HepG2 (cell line): Measurements from ENCODE around the gene WDR35. TPM values are rescaled to one million over a fixed set of nuclear protein-coding genes. Genes with fewer than 3 reads are reported as not detected.

ENCODE experiments used
- ATAC-seq: fragments of 200-7000 bp; cut with Tn5 transposase; 3 replicates; pipeline ENCODE4 v1.9.1; 2020; ENCODE audit warnings: mild to moderate bottlenecking, moderate library complexity
- BruUV-seq: library from RNA; stranded (reverse); fragments of 400-500 nt; replicated peaks from 2 replicates; lab custom pipeline; 2021; lab: Mats Ljungman, UMichigan
- CTCF ChIA-PET: fragments of 300-600 bp; formaldehyde crosslinking; extraction: SDS; loops from one replicate; lab custom pipeline; 2021; ENCODE audit warnings: low total read pairs, inconsistent platforms, low intra/inter-chr PET ratio; lab: Yijun Ruan, JAX
- POLR2A ChIA-PET: fragments of 350-600 bp; sonication (Branson Sonifier 250); formaldehyde crosslinking; loops from one replicate; lab custom pipeline; 2020; ENCODE audit warnings: antibody characterized with exemption, inconsistent platforms; lab: Yijun Ruan, JAX
- DNase-seq: peaks from one replicate; pipeline ENCODE4 v3.0.0-alpha.2; 2015; ENCODE audit warnings: low spot score
- FAIRE-seq: peaks from 3 replicates; lab custom pipeline; 2011; peaks lifted over from hg19 to GRCh38; lab: Jason Lieb, UNC
- H2AFZ ChIP-seq: one replicate; pipeline ENCODE4 v1.6.1; 2011; ENCODE audit warnings: low read length, inconsistent platforms
- H3K27ac ChIP-seq: fragments of 300-600 bp; 3 replicates; pipeline ENCODE4 v1.8.0; 2011; ENCODE audit warnings: mixed run types, mild to moderate bottlenecking, mixed read lengths, low read length, inconsistent platforms; ENCODE audit not compliant: insufficient read depth; ENCODE audit errors: extremely low read length
- H3K27me3 ChIP-seq, 2 experiments: fragments of 200-600 bp in 1 of 2; 2 replicates in 1 of 2; 3 replicates in 1 of 2; pipeline versions ENCODE4 v1.6.0 to v1.8.0; 2011; ENCODE audit warnings: low read length in 2 of 2, mild to moderate bottlenecking in 2 of 2, moderate library complexity in 2 of 2, inconsistent platforms in 1 of 2; ENCODE audit not compliant: insufficient read depth in 2 of 2, control insufficient read depth in 1 of 2
- H3K36me3 ChIP-seq, 2 experiments: fragments of 200-600 bp in 1 of 2; replicated peaks in 1 of 2; 2 replicates in 1 of 2; 3 replicates in 1 of 2; pipeline versions ENCODE4 v1.5.1 to v1.8.0; 2011; ENCODE audit warnings: low read length in 2 of 2, inconsistent platforms in 1 of 2; ENCODE audit not compliant: insufficient read depth in 2 of 2, control insufficient read depth in 1 of 2
- H3K4me1 ChIP-seq: 2 replicates; pipeline ENCODE4 v1.5.1; 2012; ENCODE audit warnings: low read length, inconsistent platforms; ENCODE audit not compliant: insufficient read depth
- H3K4me2 ChIP-seq: 2 replicates; pipeline ENCODE4 v1.6.0; 2011; ENCODE audit warnings: low read depth, low read length, inconsistent platforms
- H3K4me3 ChIP-seq, 3 experiments: fragments of 200-600 bp in 1 of 3; sonication (generic), shearing (Covaris generic) in 1 of 3; replicated peaks in 1 of 3; 2 replicates each; pipeline ENCODE4 v1.5.1; 2011 to 2016; ENCODE audit warnings: low read length in 3 of 3, inconsistent platforms in 2 of 3, low read depth in 2 of 3, mild to moderate bottlenecking in 2 of 3, control low read depth in 1 of 3, mixed read lengths in 1 of 3; ENCODE audit not compliant: insufficient read depth in 1 of 3
- H3K79me2 ChIP-seq: one replicate; pipeline ENCODE4 v1.6.1; 2011; ENCODE audit warnings: low read length, inconsistent platforms; ENCODE audit not compliant: insufficient read depth
- H3K9ac ChIP-seq: 2 replicates; pipeline ENCODE4 v1.6.0; 2011; ENCODE audit warnings: mild to moderate bottlenecking, low read depth, low read length, inconsistent platforms; ENCODE audit not compliant: insufficient read depth
- H3K9me3 ChIP-seq: 2 replicates; pipeline ENCODE4 v1.5.1; 2012; ENCODE audit warnings: mild to moderate bottlenecking, low read length
- H4K20me1 ChIP-seq: 2 replicates; pipeline ENCODE4 v1.6.0; 2011; ENCODE audit warnings: inconsistent platforms, mild to moderate bottlenecking, low read length, moderate library complexity; ENCODE audit not compliant: insufficient read depth
- KLF13 ChIP-seq: sonication (generic); formaldehyde crosslinking; IDR thresholded peaks from 2 replicates; pipeline ENCODE4 v1.4.0; 2020; ENCODE audit warnings: mild to moderate bottlenecking, missing genetic modification reagents
- WGBS: methylation state at CpG from one replicate; pipeline ENCODE4 v1.1.6; 2017; ENCODE audit warnings: low lambda C conversion rate; 5-methylcytosine and 5-hydroxymethylcytosine counted together
- in situ Hi-C: cut with HindIII; loops from 2 replicates; pipeline ENCODE4 v1.10.0; 2017; ENCODE audit warnings: low pct_unique_long_range_greater_than_20kb; ENCODE audit not compliant: extremely low pct_ligation_motif_present
- intact Hi-C: fragments of 100-400 bp; cut with micrococcal nuclease; formaldehyde crosslinking; loops from one replicate; pipeline ENCODE4 v1.10.0; 2022; ENCODE audit not compliant: unreplicated experiment
- polyA plus RNA-seq, 8 experiments: library from polyadenylated mRNA; depleted of rRNA in 3 of 8; stranded (reverse) in 7 of 8; unstranded in 1 of 8; fragments of >200 nt; fragmentation: Illumina TruSeq in 4 of 8; extraction: Trizol in 4 of 8; gene quantifications; 2 replicates each; pipeline versions ENCODE4 v1.2.1 to v1.2.3, GENCODE V29; 2011 to 2016; ENCODE audit warnings: low read depth in 4 of 8, missing spikeins in 1 of 8, mixed read lengths in 1 of 8; ENCODE audit not compliant: insufficient read depth in 1 of 8
- total RNA-seq, 5 experiments: library from RNA; depleted of rRNA; stranded (reverse); fragments of >200 nt; fragmentation: Illumina TruSeq; extraction: Trizol; gene quantifications; 2 replicates each; pipeline ENCODE4 v1.2.3, GENCODE V29; 2016; ENCODE audit warnings: low read depth in 1 of 5
- TF ChIP-seq, protein P1 (sequence below): sonication (generic); formaldehyde crosslinking; IDR thresholded peaks from 2 replicates; pipeline ENCODE4 v1.4.0; 2020; ENCODE audit warnings: mild to moderate bottlenecking, missing genetic modification reagents
- TF ChIP-seq, protein P2 (sequence below): sonication (generic); formaldehyde crosslinking; IDR thresholded peaks from 2 replicates; pipeline ENCODE4 v1.4.0; 2020; ENCODE audit warnings: missing genetic modification reagents
- TF ChIP-seq, protein P3 (sequence below): sonication (generic); formaldehyde crosslinking; IDR thresholded peaks from 2 replicates; pipeline ENCODE4 v1.8.1; 2023; ENCODE audit warnings: missing genetic modification reagents, inconsistent platforms, borderline replicate concordance

WDR35 gene
- total and polyA plus RNA-seq, 2 of the 13 experiments (the other 11 are each of a cell fraction or from before 2014, with no cell fraction given): 11.1 to 19.6 TPM

DNA sequence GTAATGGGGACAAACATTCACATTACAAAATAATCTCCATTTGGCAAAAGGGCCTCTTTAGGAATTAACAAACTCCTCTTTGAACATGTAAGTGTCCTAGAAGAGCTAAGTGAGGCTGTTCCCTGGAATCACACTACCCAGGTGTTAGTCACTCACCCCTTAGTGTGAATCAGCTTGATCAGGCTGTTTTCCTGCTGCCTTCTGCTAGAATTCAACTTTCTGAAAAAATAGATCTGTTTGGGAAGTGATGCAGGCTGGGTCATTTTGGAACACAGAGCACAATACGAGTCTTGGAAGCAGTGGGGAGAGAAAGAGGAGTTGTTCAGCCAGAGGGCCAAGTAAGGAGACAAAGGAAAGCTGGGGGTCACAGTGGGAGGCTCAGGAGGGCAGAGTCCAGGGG lies 128.1 kb downstream of the WDR35 start:
- H3K27me3 ChIP-seq: peaks cover 8 to 22% of the 10 kb centered on the region in 2 experiments
- no peaks in the 10 kb centered on the region for H3K79me2 ChIP-seq
- ChIA-PET POLR2A (no interaction called here), CTCF (interaction anchor here (1.4 to 2.5 kb wide), 2 partner anchors 512 to 1112 kb away, joined by 6 to 19 read pairs; no protein-coding TSS in a partner anchor)
- intact Hi-C loops: loop anchor here (2.0 to 10.0 kb wide), 3 partner anchors 39 to 1427 kb away; partner anchors contain the start of gene TTC32
- H3K4me2 ChIP-seq: 0 out of 2 replicates have a peak overlapping the region, but pooled peaks have one; percentile 9
- H3K9me3 ChIP-seq: no peaks in the 10 kb centered on the region
- FAIRE-seq (no peak), ATAC-seq (no peak), DNase-seq (no peak)
- TF ChIP-seq KLF13: 0 out of 2 replicates have a peak, but pooled peaks have one; percentile 39
- TF ChIP-seq, protein P1, sequence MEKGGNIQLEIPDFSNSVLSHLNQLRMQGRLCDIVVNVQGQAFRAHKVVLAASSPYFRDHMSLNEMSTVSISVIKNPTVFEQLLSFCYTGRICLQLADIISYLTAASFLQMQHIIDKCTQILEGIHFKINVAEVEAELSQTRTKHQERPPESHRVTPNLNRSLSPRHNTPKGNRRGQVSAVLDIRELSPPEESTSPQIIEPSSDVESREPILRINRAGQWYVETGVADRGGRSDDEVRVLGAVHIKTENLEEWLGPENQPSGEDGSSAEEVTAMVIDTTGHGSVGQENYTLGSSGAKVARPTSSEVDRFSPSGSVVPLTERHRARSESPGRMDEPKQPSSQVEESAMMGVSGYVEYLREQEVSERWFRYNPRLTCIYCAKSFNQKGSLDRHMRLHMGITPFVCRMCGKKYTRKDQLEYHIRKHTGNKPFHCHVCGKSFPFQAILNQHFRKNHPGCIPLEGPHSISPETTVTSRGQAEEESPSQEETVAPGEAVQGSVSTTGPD (CRISPR knock-in tag): no peak
- TF ChIP-seq, protein P2, sequence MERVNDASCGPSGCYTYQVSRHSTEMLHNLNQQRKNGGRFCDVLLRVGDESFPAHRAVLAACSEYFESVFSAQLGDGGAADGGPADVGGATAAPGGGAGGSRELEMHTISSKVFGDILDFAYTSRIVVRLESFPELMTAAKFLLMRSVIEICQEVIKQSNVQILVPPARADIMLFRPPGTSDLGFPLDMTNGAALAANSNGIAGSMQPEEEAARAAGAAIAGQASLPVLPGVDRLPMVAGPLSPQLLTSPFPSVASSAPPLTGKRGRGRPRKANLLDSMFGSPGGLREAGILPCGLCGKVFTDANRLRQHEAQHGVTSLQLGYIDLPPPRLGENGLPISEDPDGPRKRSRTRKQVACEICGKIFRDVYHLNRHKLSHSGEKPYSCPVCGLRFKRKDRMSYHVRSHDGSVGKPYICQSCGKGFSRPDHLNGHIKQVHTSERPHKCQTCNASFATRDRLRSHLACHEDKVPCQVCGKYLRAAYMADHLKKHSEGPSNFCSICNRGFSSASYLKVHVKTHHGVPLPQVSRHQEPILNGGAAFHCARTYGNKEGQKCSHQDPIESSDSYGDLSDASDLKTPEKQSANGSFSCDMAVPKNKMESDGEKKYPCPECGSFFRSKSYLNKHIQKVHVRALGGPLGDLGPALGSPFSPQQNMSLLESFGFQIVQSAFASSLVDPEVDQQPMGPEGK (CRISPR knock-in tag): 0 out of 2 replicates have a peak, but pooled peaks have one; percentile 47
- TF ChIP-seq, protein P3, sequence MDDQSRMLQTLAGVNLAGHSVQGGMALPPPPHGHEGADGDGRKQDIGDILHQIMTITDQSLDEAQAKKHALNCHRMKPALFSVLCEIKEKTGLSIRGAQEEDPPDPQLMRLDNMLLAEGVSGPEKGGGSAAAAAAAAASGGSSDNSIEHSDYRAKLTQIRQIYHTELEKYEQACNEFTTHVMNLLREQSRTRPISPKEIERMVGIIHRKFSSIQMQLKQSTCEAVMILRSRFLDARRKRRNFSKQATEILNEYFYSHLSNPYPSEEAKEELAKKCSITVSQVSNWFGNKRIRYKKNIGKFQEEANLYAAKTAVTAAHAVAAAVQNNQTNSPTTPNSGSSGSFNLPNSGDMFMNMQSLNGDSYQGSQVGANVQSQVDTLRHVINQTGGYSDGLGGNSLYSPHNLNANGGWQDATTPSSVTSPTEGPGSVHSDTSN (CRISPR knock-in tag): no peak
- BruUV-seq: no TSS peak
- 10% methylated on average over 1 of the region's 1 CpG for WGBS
- H3K9ac ChIP-seq: no peak overlapping the region
- H4K20me1 ChIP-seq: no peaks in the 10 kb centered on the region
- H3K36me3 ChIP-seq: no peaks in the 10 kb centered on the region
- no peak overlapping the region for H3K27ac ChIP-seq
- no peak overlapping the region for H3K4me3 ChIP-seq
- no peak overlapping the region for H2AFZ ChIP-seq
- in situ Hi-C loops: loop anchor here (5.0 to 10.0 kb wide), 3 partner anchors 505 to 1340 kb away; partner anchors contain the start of gene OSR1
- peaks cover 42% of the 10 kb centered on the region for H3K4me1 ChIP-seq

Other genes with a start within 250 kb of the WDR35 start
- gene TTC32, start 88.1 kb downstream of the WDR35 start, total RNA-seq (2016; rRNA removed; fragmentation: Illumina TruSeq; extraction: Trizol): 18.5 and 21.6 TPM in 2 replicates
- 31.8 and 38.3 TPM in 2 replicates for gene TTC32, start 88.1 kb downstream of the WDR35 start, polyA plus RNA-seq (2011; rRNA removed)
- 19.2 and 36.1 TPM in 2 replicates for gene MATN3, start 22.6 kb upstream of the WDR35 start, total RNA-seq (2016; rRNA removed; fragmentation: Illumina TruSeq; extraction: Trizol)
- gene MATN3, start 22.6 kb upstream of the WDR35 start, polyA plus RNA-seq (2011; rRNA removed): 191 and 208 TPM in 2 replicates
- 82.8 and 116 TPM in 2 replicates for gene LAPTM4A, start 61.5 kb upstream of the WDR35 start, total RNA-seq (2016; rRNA removed; fragmentation: Illumina TruSeq; extraction: Trizol)
- 491 and 558 TPM in 2 replicates for gene LAPTM4A, start 61.5 kb upstream of the WDR35 start, polyA plus RNA-seq (2011; rRNA removed)
- 47.5 and 119 TPM in 2 replicates for gene SDC1, start 235.0 kb upstream of the WDR35 start, total RNA-seq (2016; rRNA removed; fragmentation: Illumina TruSeq; extraction: Trizol)
- 108 and 113 TPM in 2 replicates for gene SDC1, start 235.0 kb upstream of the WDR35 start, polyA plus RNA-seq (2011; rRNA removed)